Esophagus muscularis mucosa (tissue), 4 donors: ENCODE results near the gene MIOS.

Source experiments
- EP300 ChIP-seq: sonication (generic); formaldehyde crosslinking; IDR thresholded peaks from one replicate; pipeline ENCODE4 v1.6.1; 2017; ENCODE audit warnings: antibody characterized with exemption
- POLR2A ChIP-seq: fragments of 450-650 bp; IDR thresholded peaks from one replicate; pipeline ENCODE4 v1.6.1; 2017; ENCODE audit warnings: antibody characterized with exemption, moderate library complexity, mild to moderate bottlenecking, low read depth
- TF ChIP-seq, protein P1 (sequence below), 3 experiments: fragments of 200-600 bp in 2 of 3; fragments of 450-650 bp in 1 of 3; sonication (generic) in 2 of 3; IDR thresholded peaks; one replicate each; pipeline ENCODE4 v1.5.1; 2017 to 2019; ENCODE audit warnings: antibody characterized with exemption in 3 of 3, mild to moderate bottlenecking in 2 of 3, moderate library complexity in 1 of 3

DNA sequence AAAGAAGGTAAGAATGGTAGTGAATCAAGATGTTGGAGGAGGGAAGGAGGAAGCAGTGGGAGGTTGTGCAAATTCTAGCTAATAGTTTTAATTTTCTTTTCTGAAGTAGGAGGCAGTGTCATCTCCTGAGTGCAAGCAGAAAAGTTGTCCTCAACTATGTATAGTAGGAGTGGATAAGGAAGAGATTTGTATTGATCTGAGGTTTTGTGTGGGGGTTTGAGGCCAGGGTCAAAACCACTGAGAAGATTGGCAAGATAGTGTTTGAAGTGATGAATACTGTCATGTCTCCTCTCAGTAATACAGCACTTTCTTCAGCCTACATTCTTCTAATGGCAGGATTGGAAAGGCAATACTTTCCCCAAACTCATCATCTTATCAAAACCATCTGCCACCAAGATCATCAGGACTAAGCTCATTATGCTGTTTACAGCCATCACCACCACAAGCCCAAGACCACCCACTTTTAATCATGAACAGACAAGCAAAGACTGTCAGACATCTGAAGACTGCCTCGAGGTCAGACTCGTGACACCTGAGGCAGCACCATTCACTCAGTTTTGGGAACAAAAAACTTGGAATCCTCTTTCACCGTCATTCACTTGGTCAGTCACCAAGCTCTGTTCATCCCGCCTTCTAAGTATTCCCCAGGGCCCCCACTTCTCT lies 1.5 kb upstream of the MIOS start:
- TF ChIP-seq, protein P1, sequence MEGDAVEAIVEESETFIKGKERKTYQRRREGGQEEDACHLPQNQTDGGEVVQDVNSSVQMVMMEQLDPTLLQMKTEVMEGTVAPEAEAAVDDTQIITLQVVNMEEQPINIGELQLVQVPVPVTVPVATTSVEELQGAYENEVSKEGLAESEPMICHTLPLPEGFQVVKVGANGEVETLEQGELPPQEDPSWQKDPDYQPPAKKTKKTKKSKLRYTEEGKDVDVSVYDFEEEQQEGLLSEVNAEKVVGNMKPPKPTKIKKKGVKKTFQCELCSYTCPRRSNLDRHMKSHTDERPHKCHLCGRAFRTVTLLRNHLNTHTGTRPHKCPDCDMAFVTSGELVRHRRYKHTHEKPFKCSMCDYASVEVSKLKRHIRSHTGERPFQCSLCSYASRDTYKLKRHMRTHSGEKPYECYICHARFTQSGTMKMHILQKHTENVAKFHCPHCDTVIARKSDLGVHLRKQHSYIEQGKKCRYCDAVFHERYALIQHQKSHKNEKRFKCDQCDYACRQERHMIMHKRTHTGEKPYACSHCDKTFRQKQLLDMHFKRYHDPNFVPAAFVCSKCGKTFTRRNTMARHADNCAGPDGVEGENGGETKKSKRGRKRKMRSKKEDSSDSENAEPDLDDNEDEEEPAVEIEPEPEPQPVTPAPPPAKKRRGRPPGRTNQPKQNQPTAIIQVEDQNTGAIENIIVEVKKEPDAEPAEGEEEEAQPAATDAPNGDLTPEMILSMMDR (IDR thresholded peaks at IDR 0.05) = no peak
- no peak for TF ChIP-seq POLR2A
- no peak for TF ChIP-seq EP300
